Measurements from ENCODE around the gene DDX6. TPM values are rescaled to one million over a fixed set of nuclear protein-coding genes. Genes with fewer than 3 reads are reported as not detected.

Gene DDX6
- total and polyA plus RNA-seq, 10 of the 15 experiments (the other 5 are each of a cell fraction or from before 2014, with no cell fraction given), result 6.6 to 119 (median 48.8) TPM

DNA sequence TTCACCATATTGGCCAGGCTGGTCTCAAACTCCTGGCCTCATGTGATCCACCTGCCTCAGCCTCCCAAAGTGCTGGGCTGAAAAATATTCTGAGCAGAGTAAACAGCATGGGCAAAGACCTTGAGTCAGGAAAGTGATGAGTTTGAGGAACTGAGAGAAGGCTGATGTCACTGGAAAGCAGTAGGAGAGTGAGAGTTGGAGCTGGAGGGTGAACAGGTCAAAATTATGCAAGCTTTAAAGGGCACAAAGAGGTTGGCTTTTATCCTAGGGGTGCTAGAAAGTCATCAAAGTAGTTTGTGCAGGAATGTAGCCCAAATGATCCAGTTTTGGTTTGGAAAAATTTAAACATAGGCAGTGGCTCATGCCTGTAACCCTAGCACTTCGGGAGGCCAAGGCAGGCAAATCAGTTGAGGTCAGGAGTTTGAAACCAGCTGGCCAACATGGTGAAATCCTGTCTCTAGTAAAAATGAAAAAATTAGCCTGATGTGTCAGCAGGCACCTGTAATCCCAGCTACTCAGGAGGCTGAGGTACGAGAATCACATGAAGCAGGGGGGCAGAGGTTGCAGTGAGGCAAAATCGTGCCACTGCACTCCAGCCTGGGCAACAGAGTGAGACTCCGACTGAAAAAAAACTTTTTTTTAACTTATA lies 48.1 kb upstream of the DDX6 start (continued):
- no peak; a peak in 1 of 4 replicates for TF ChIP-seq ETV6 (conservative IDR thresholded peaks at IDR 0.05 in 1 of 2, IDR thresholded peaks at IDR 0.05 in 1 of 2; ENCODE audit: borderline replicate concordance in 1 of 2, low read depth in 1 of 2)
- TF ChIP-seq EP300 (IDR thresholded peaks at IDR 0.05; ENCODE audit: borderline replicate concordance in 1 of 2, control insufficient read depth in 1 of 2, low read depth in 2 of 2, low read length in 2 of 2), result peak in 1 of 2 experiments; percentile 77; a peak in 2 of 4 replicates
- TF ChIP-seq RFX5 (IDR thresholded peaks at IDR 0.05; ENCODE audit: low read depth, low read length), result no peak
- TF ChIP-seq RAD21 (IDR thresholded peaks at IDR 0.05; ENCODE audit: insufficient read depth, low read depth, low read length), result peak; percentile 22; the same call in 1 of the 2 replicates
- TF ChIP-seq ZNF622 (IDR thresholded peaks at IDR 0.05), result no peak
- TF ChIP-seq, protein P1, sequence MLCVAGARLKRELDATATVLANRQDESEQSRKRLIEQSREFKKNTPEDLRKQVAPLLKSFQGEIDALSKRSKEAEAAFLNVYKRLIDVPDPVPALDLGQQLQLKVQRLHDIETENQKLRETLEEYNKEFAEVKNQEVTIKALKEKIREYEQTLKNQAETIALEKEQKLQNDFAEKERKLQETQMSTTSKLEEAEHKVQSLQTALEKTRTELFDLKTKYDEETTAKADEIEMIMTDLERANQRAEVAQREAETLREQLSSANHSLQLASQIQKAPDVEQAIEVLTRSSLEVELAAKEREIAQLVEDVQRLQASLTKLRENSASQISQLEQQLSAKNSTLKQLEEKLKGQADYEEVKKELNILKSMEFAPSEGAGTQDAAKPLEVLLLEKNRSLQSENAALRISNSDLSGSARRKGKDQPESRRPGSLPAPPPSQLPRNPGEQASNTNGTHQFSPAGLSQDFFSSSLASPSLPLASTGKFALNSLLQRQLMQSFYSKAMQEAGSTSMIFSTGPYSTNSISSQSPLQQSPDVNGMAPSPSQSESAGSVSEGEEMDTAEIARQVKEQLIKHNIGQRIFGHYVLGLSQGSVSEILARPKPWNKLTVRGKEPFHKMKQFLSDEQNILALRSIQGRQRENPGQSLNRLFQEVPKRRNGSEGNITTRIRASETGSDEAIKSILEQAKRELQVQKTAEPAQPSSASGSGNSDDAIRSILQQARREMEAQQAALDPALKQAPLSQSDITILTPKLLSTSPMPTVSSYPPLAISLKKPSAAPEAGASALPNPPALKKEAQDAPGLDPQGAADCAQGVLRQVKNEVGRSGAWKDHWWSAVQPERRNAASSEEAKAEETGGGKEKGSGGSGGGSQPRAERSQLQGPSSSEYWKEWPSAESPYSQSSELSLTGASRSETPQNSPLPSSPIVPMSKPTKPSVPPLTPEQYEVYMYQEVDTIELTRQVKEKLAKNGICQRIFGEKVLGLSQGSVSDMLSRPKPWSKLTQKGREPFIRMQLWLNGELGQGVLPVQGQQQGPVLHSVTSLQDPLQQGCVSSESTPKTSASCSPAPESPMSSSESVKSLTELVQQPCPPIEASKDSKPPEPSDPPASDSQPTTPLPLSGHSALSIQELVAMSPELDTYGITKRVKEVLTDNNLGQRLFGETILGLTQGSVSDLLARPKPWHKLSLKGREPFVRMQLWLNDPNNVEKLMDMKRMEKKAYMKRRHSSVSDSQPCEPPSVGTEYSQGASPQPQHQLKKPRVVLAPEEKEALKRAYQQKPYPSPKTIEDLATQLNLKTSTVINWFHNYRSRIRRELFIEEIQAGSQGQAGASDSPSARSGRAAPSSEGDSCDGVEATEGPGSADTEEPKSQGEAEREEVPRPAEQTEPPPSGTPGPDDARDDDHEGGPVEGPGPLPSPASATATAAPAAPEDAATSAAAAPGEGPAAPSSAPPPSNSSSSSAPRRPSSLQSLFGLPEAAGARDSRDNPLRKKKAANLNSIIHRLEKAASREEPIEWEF (IDR thresholded peaks at IDR 0.05; ENCODE audit: insufficient replicate concordance, low read depth, low read length), result no peak
- TF ChIP-seq, protein P2, sequence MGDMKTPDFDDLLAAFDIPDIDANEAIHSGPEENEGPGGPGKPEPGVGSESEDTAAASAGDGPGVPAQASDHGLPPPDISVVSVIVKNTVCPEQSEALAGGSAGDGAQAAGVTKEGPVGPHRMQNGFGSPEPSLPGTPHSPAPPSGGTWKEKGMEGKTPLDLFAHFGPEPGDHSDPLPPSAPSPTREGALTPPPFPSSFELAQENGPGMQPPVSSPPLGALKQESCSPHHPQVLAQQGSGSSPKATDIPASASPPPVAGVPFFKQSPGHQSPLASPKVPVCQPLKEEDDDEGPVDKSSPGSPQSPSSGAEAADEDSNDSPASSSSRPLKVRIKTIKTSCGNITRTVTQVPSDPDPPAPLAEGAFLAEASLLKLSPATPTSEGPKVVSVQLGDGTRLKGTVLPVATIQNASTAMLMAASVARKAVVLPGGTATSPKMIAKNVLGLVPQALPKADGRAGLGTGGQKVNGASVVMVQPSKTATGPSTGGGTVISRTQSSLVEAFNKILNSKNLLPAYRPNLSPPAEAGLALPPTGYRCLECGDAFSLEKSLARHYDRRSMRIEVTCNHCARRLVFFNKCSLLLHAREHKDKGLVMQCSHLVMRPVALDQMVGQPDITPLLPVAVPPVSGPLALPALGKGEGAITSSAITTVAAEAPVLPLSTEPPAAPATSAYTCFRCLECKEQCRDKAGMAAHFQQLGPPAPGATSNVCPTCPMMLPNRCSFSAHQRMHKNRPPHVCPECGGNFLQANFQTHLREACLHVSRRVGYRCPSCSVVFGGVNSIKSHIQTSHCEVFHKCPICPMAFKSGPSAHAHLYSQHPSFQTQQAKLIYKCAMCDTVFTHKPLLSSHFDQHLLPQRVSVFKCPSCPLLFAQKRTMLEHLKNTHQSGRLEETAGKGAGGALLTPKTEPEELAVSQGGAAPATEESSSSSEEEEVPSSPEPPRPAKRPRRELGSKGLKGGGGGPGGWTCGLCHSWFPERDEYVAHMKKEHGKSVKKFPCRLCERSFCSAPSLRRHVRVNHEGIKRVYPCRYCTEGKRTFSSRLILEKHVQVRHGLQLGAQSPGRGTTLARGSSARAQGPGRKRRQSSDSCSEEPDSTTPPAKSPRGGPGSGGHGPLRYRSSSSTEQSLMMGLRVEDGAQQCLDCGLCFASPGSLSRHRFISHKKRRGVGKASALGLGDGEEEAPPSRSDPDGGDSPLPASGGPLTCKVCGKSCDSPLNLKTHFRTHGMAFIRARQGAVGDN (IDR thresholded peaks at IDR 0.05), result peak; percentile 23; the same call in 1 of the 2 replicates
- no peak for TF ChIP-seq BRCA1 (IDR thresholded peaks at IDR 0.05; ENCODE audit: low read depth, low read length)
- TF ChIP-seq, protein P3, sequence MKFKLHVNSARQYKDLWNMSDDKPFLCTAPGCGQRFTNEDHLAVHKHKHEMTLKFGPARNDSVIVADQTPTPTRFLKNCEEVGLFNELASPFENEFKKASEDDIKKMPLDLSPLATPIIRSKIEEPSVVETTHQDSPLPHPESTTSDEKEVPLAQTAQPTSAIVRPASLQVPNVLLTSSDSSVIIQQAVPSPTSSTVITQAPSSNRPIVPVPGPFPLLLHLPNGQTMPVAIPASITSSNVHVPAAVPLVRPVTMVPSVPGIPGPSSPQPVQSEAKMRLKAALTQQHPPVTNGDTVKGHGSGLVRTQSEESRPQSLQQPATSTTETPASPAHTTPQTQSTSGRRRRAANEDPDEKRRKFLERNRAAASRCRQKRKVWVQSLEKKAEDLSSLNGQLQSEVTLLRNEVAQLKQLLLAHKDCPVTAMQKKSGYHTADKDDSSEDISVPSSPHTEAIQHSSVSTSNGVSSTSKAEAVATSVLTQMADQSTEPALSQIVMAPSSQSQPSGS (IDR thresholded peaks at IDR 0.05; ENCODE audit: low read length), result peak; percentile 94
- TF ChIP-seq, protein P4, sequence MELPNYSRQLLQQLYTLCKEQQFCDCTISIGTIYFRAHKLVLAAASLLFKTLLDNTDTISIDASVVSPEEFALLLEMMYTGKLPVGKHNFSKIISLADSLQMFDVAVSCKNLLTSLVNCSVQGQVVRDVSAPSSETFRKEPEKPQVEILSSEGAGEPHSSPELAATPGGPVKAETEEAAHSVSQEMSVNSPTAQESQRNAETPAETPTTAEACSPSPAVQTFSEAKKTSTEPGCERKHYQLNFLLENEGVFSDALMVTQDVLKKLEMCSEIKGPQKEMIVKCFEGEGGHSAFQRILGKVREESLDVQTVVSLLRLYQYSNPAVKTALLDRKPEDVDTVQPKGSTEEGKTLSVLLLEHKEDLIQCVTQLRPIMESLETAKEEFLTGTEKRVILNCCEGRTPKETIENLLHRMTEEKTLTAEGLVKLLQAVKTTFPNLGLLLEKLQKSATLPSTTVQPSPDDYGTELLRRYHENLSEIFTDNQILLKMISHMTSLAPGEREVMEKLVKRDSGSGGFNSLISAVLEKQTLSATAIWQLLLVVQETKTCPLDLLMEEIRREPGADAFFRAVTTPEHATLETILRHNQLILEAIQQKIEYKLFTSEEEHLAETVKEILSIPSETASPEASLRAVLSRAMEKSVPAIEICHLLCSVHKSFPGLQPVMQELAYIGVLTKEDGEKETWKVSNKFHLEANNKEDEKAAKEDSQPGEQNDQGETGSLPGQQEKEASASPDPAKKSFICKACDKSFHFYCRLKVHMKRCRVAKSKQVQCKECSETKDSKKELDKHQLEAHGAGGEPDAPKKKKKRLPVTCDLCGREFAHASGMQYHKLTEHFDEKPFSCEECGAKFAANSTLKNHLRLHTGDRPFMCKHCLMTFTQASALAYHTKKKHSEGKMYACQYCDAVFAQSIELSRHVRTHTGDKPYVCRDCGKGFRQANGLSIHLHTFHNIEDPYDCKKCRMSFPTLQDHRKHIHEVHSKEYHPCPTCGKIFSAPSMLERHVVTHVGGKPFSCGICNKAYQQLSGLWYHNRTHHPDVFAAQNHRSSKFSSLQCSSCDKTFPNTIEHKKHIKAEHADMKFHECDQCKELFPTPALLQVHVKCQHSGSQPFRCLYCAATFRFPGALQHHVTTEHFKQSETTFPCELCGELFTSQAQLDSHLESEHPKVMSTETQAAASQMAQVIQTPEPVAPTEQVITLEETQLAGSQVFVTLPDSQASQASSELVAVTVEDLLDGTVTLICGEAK (IDR thresholded peaks at IDR 0.05; ENCODE audit: borderline replicate concordance), result no peak
- no peak for TF ChIP-seq STAT3 (IDR thresholded peaks at IDR 0.05; ENCODE audit: low read depth, low read length)
- TF ChIP-seq MEF2B (IDR thresholded peaks at IDR 0.05; ENCODE audit: partially characterized antibody, poor library complexity, severe bottlenecking), result peak; percentile 13
- TF ChIP-seq CBX3 (IDR thresholded peaks at IDR 0.05; ENCODE audit: borderline replicate concordance, low read depth), result no peak
